ENCODE measurements around the gene COL4A5.

COL4A5 gene

DNA sequence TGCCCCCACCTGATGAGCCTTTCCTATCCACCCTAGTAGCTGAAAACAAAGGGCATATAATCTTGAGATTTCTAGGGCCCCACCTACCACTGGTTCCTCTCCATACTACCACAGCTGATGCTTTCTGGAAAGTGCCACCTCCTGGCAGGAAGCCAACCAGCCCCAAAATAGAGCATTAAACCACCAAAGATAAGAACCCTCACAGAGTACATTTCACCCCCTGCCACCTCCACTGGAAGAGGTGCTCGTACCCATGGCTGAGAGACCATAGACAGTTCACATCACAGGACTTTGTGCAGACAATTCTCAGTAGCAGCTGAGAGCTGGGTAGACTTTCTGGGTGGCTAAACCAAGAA lies 202.6 kb downstream of the COL4A5 start:
- no peak for DNase-seq

GRCh38 chrX:108664701-108665100 lies 225.1 kb downstream of the COL4A5 start:
- DNase-seq: no peak

DNA sequence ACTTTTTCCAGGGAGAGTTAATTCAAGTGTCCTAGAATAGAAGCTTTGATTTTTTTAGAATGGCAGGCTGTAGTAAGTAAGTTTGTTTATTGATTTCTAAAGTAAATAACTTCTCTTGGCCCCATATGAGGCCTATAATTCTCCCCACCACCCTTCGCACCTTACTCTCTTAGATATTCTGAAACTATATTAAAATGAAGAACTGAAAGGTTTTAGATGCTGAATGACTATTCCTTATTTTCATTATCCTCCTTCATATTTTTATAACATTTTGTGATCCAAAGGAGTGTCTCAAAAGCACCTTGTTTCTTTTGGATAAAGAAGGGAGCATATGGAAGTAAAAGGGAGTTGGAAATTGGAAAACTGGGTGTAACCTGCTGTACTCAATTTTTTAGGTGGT lies 226.5 kb downstream of the COL4A5 start:
- no peak for DNase-seq

DNA sequence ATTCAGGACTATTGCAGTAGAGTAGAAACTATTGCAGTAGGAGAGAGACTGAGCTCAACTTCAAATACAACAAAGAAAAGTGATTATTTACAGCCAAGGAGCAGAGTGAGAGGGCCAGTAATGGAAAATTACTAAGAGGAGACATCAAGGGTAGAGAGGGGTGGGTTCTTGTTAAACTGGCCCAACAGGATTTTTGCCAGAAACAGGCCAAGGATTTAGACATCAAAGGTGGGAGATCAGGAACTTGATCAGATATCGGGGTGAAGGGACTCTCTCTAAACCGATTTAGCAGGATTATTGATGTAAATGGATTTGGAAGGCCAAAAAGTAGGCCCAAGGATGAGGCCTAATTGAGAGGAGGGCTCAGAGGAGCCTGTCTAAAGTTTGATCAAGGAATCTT lies 231.9 kb downstream of the COL4A5 start:
- DNase-seq: no peak

DNA sequence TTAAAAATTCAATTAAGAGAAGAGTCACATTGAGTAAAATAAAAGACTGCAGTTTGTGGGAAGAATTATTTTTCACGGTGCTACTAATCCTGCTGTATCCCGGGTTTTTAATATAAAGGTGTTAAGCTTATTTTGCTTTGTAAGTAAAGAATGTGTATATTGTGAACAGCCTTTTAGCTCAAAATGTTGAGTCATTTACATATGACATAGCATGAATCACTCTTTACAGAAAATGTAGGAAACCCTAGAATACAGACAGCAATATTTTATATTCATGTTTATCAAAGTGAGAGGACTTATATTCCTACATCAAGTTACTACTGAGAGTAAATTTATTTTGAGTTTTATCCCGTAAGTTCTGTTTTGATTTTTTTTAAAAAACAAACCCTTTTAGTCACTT lies 257.1 kb downstream of the COL4A5 start:
- DNase-seq: no peak

GRCh38 chrX:108699368-108699767 lies 259.7 kb downstream of the COL4A5 start:
- DNase-seq: no peak

- no peak for DNase-seq
Observed at GRCh38 chrX:108701633-108702032, 262.0 kb downstream of the COL4A5 start.

GRCh38 chrX:108702530-108702929 lies 262.9 kb downstream of the COL4A5 start:
- DNase-seq: no peak

- DNase-seq: no peak
Observed at GRCh38 chrX:108704839-108705238, 265.2 kb downstream of the COL4A5 start.

GRCh38 chrX:108712886-108713285 lies 273.2 kb downstream of the COL4A5 start:
- no peak for DNase-seq

DNA sequence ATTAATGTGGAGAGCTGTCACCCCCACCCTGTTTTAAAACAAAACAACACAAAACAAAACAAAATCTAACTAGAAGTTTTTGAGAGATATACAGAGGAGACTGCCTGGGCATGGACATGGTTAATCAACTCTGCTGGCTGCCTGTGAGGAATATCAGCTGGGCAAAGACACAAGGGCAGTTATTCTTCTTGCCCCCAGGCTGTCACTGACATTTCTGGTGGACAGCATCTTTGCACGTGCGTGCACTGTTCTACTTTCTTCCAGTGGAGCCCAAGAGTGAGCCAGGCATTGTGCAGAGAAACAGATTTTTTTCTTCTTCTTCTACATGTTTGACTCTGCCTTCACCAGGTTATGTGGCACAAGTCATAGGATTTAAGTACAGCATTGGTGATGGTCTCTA lies 282.9 kb downstream of the COL4A5 start:
- no peak for DNase-seq

GRCh38 chrX:108726748-108727147 lies 287.1 kb downstream of the COL4A5 start:
- DNase-seq: no peak

DNA sequence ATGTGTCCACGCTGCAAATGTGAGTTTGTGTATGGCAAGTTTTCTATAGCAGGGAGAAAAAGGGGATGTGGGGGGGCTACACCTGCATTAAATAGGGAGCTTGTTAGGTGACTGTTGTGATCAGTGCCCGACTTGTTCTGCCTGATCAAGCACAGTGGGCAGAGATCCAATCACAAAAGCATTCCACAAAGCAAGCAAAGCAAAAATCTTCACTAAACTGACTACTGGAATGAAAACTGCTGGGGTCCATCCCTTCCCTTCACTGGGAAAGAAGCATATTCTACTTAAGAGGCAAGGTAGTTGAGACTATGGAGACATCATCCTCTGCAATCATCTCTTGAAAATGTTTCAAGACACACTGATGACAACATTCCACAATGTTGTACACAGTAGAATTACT lies 291.5 kb downstream of the COL4A5 start:
- DNase-seq: no peak

DNA sequence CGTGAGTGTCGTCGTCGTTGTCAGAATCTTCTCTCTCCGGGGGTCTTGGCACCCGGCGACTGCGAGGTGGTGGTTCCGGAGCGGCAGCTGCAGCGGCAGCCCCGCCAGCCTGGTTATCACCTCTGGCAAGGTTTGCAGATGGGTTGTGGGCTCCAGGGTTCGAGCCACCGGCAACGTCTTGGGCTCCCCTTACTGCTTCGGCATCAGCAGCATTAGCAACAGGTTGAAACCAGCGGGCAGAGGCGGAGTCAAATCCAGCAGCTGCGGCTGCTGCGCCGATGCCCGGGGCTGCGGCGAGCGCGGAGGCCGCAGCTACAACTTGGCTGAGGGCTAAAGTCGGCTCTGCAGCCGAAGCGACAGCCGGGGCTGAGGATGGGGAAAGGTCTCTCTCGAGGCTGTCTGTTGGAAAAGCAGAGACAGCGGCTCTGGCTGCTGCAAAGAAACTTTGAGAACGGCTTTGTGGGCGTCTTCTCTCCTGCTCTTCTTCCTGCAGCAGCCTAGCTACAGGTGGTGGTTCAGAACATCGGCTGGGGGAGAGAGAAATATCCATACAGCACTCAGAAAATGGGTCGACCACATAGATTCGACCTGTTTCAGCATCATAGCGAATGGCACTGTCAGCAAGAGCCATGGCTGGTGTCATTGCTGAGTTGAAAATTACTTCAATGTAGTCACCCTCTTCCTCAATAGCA lies 293.1 kb downstream of the COL4A5 start:
- DNase-seq: no peak

GRCh38 chrX:108734426-108734825 lies 294.8 kb downstream of the COL4A5 start:
- DNase-seq: no peak

GRCh38 chrX:108735091-108735678 lies 295.5 kb downstream of the COL4A5 start:
- no peak for DNase-seq

DNA sequence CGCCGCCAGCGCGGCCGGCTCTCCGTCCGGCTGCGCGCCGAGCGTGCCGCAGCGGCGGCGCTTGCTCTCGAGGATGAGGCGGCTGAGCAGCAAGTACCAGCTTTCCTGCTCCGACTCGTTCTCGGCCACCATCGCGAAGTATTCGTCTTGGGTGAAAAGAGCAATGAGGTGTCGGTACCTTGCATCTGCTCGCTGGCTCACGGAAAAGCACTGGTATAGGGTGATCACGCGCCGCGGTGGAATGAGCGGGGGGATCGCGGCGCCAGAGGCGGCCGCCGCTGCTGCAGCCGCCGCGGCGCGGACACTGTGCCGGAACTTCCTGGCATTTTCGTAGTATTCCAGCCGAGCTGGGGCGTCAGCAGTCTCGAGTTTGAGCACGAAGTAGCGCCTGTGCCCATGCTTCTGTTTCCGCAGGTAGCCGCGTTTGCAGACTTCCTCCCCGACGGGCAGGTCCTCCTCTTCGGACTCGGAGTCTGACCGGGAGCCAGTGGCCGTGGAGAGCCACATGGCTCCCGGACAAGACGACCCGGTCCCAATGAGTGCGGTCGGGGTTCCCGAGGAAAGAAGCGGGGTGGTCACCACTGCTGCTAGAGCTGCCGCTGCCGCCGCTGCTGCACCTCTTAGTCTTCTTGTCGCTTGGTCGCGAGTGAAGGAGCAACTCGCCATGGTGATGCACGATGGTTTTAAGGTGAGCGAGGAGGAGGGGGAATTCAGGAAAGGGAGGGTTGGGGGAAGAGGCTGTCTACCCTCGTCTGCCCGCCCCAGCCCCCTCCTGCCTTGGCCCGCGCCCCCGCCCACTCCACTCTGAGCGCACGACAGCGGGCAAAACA lies 296.3 kb downstream of the COL4A5 start:
- no peak for DNase-seq

- DNase-seq: no peak
Observed at GRCh38 chrX:108736509-108737479, 297.2 kb downstream of the COL4A5 start, which contains the start of gene IRS4. IRS4 (minus strand) TSS chrX:108736563.

DNA sequence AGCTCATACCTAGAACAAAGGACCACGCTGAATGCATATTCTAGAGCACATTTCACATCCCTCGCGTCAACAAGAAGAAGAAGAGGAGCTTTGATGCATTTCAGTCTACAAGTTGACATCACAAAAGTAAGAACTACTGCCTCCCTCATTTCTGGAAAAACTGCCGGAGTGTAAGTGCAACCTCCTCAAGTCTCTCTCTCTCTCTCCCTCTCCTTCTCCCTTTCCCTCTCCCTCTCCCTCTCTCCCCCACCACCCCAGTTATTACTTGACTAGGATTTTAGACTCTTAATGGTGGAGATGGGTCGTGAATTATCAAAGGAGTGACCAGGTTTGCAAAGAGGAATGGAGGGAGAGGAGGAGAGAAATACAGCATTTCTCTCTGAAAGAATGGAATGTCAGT lies 298.1 kb downstream of the COL4A5 start:
- DNase-seq: no peak

DNA sequence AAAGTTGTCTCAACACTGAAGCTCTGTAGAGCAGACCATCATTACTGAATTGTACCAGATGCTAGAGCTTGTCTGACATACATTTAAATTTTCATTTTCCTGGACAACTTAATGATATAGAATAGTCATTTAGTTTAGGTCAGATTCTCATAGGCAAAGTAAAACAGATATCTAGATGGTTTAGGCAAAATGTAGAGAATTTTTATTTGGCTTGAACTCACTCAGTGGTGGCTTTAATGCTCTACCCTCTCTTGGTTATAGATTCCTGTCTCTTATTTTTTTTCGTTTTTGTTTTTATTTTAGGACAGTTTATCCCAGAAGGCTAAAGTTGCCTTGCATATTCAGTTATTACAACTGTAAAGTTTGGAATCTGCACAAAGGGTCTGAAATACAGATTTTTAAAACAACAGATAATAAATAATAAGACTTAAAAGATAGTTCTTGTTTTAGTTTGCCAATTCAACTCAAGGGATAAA lies 300.7 kb downstream of the COL4A5 start:
- no peak for DNase-seq
